T-helper 17 cell (primary cell): ENCODE results near the gene AWAT2. TPM values are rescaled to one million over a fixed set of nuclear protein-coding genes. Genes with fewer than 3 reads are reported as not detected.

Source experiments
- ATAC-seq: fragments of 150-1000 bp; cut with Tn5 transposase; 2 replicates; pipeline ENCODE4 v1.10.0; 2021; ENCODE audit warnings: mild to moderate bottlenecking, moderate library complexity
- DNase-seq, 3 donors: peaks; one replicate each; pipeline versions ENCODE4 v3.0.0 to v3.0.0-alpha.2; 2020 to 2021
- H3K9me3 ChIP-seq: one replicate; pipeline ENCODE4 v1.7.0; 2013; ENCODE audit warnings: low read length, mild to moderate bottlenecking; ENCODE audit not compliant: control insufficient read depth, poor library complexity, severe bottlenecking
- H3K27ac Mint-ChIP-seq: one replicate; pipeline ENCODE4 v1.8.0; 2022; ENCODE audit warnings: mild to moderate bottlenecking, moderate library complexity, mixed read lengths
- H3K27me3 Mint-ChIP-seq: one replicate; pipeline ENCODE4 v1.8.0; 2022; ENCODE audit warnings: mixed read lengths
- H3K36me3 Mint-ChIP-seq: one replicate; pipeline ENCODE4 v1.8.0; 2022; ENCODE audit warnings: low read depth, mixed read lengths
- H3K4me1 Mint-ChIP-seq: one replicate; pipeline ENCODE4 v1.8.0; 2022; ENCODE audit warnings: mild to moderate bottlenecking, mixed read lengths
- H3K4me3 Mint-ChIP-seq: one replicate; pipeline ENCODE4 v1.8.0; 2022; ENCODE audit warnings: mild to moderate bottlenecking, moderate library complexity, mixed read lengths
- total RNA-seq, 4 donors: library from RNA in 2 of 4; stranded (reverse) in 2 of 4; gene quantifications; one replicate each; pipeline ENCODE4 v1.2.3 and lab custom pipeline; 2022 to 2026

AWAT2 gene, protein sequence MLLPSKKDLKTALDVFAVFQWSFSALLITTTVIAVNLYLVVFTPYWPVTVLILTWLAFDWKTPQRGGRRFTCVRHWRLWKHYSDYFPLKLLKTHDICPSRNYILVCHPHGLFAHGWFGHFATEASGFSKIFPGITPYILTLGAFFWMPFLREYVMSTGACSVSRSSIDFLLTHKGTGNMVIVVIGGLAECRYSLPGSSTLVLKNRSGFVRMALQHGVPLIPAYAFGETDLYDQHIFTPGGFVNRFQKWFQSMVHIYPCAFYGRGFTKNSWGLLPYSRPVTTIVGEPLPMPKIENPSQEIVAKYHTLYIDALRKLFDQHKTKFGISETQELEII
- total RNA-seq (not detected), total RNA-seq (lab: John Stamatoyannopoulos, UW) (0 reads per million in 2 donors)

DNA sequence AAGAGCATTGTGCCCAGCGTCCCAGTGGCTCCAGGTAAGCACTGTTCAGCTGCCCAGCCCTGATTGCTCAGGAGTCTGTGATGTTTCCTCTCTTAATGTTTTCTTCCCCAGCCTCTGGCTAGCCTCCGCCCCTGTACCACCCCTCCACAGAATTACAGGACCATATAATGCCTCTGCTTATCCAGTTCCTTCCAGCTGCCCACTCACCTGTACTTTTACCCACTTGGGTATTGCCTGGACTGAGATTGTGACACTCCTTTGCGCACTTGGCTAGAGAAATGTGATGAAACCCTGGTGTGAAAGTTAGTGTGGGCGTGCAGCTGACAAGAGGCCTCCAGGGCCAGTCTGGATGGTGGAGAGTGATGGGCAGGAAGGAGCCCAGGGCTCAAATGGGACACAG lies at the start of gene AWAT2:
Gene AWAT2, minus strand, starts transcription at position 14 of the 400 bp plus-strand sequence. Its CDS starts 6 bp downstream, at position 8.
- H3K36me3 Mint-ChIP-seq: peaks cover 3% of the 10 kb centered on the region
- H3K27ac Mint-ChIP-seq: no peak within 1 kb of the TSS
- no peak for ATAC-seq

DNA sequence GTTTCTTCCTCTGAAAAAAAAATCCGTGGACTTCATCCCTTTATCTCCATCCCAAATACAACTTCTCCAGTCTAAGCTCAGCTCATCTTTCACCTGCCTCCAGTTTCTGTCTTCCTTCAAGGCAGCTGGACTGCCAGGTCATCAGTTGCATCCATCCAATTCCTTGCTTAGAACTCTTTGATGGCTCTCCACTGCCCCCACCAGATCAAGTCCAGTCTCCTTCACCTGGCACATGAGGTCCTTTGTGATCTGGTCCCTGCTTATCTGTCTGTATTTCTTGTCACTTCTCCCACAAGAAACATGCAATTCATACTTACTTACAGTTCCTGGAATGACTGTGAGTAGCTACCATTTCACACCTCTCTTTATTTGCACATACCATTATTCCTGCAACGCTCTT lies 46.3 kb upstream of the AWAT2 start:
- no peaks in the 10 kb centered on the region for H3K9me3 ChIP-seq
- peaks cover 14% of the 10 kb centered on the region for H3K27me3 Mint-ChIP-seq
- H3K36me3 Mint-ChIP-seq: no peaks in the 10 kb centered on the region
- H3K4me1 Mint-ChIP-seq: peaks cover 2% of the 10 kb centered on the region
- ATAC-seq: no peak
- peak overlapping the region; percentile 39 for H3K27ac Mint-ChIP-seq
- DNase-seq: no peak
- H3K4me3 Mint-ChIP-seq: no peak overlapping the region

More for the DNA sequence above, at the start of gene AWAT2:
- Mint-ChIP-seq H3K27me3 (peaks cover 5% of the 10 kb centered on the region), H3K4me3 (no peak within 1 kb of the TSS), H3K4me1 (no peaks in the 10 kb centered on the region)
- DNase-seq: no peak
- no peaks in the 10 kb centered on the region for H3K9me3 ChIP-seq

DNA sequence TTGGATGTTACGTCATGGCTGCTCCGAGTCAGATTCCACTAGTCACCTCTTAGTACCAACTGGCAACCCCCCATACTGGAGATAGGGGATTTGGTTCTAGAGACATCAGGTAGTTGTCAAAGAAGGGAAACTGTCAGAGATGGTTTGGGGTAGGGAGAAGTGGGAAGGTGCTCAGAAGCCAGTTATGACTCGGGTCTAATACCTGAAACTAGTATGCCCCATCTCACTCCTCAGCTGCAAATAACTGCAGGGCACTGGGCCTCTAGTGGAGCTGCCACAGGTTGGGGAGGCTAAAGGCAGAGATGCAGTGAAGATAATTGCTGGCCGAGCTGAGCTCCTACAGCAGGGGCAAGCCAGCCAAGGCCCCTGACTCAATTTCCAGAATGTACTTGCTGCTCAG lies 42.5 kb upstream of the AWAT2 start:
- ATAC-seq (no peak), DNase-seq (no peak)
- H3K4me3 Mint-ChIP-seq: no peak overlapping the region
- H3K4me1 Mint-ChIP-seq: peaks cover 2% of the 10 kb centered on the region
- H3K36me3 Mint-ChIP-seq: no peaks in the 10 kb centered on the region
- H3K27ac Mint-ChIP-seq: no peak overlapping the region
- H3K9me3 ChIP-seq: no peaks in the 10 kb centered on the region
- no peaks in the 10 kb centered on the region for H3K27me3 Mint-ChIP-seq

DNA sequence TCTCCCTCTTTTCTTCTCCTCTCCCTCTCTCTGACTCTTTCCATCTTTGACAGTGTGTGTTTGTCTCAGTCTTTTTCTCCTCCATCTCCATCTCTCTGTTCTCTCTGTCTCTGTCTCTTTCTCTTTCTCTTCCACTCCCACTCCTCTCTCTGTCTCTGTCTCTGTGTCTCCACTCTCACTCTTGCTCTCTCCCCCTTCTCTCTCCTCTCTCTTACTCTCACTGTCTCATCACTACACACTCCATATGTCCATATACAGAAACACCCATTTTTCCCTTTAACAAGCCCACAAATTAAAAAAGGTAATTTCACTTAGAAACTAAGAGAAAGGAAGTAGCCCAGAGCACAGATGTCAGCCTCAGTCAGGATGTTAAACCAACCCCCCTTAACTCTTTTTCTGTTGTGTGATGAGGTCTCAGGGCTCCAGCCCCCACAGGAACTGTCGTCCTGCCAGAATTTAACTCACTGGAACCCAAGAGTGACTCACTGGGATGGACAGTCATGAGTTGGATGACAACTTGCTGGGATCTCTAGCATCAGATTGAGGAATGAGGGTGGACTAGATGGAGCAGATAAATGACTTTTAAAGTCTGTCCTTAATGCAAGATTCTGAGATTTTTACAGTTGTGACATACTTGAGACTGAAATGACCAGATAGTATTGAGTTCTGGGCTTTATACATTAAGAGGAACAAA lies 40.0 kb upstream of the AWAT2 start:
- ATAC-seq (no peak), DNase-seq (no peak)
- no peaks in the 10 kb centered on the region for H3K27me3 Mint-ChIP-seq
- no peaks in the 10 kb centered on the region for H3K9me3 ChIP-seq
- H3K27ac Mint-ChIP-seq: no peak overlapping the region
- no peaks in the 10 kb centered on the region for H3K4me1 Mint-ChIP-seq
- H3K4me3 Mint-ChIP-seq: no peak overlapping the region
- no peaks in the 10 kb centered on the region for H3K36me3 Mint-ChIP-seq

DNA sequence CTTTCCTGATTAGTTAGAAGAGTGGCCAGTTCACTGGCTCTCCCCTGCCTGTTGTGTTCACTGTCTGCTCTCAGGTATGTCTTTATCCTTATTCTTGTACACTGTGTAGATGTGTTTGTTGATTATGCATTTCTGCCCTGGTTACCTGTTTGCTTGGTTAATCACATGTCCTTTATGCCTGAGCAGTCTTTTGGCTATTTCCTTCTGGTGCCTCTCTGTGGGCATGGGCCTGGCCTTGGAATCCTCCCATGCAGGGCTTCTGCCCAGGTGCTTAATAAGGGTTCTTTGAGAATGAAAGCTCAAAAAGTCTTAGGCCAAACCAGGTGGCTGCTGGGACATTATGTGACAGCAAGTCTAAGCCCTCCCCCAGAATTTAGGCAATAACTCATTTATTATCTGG lies 39.0 kb upstream of the AWAT2 start:
- no peak for ATAC-seq
- Mint-ChIP-seq H3K36me3 (no peaks in the 10 kb centered on the region), H3K27me3 (no peaks in the 10 kb centered on the region), H3K27ac (no peak overlapping the region), H3K4me3 (no peak overlapping the region), H3K4me1 (no peaks in the 10 kb centered on the region)
- no peaks in the 10 kb centered on the region for H3K9me3 ChIP-seq
- no peak for DNase-seq

DNA sequence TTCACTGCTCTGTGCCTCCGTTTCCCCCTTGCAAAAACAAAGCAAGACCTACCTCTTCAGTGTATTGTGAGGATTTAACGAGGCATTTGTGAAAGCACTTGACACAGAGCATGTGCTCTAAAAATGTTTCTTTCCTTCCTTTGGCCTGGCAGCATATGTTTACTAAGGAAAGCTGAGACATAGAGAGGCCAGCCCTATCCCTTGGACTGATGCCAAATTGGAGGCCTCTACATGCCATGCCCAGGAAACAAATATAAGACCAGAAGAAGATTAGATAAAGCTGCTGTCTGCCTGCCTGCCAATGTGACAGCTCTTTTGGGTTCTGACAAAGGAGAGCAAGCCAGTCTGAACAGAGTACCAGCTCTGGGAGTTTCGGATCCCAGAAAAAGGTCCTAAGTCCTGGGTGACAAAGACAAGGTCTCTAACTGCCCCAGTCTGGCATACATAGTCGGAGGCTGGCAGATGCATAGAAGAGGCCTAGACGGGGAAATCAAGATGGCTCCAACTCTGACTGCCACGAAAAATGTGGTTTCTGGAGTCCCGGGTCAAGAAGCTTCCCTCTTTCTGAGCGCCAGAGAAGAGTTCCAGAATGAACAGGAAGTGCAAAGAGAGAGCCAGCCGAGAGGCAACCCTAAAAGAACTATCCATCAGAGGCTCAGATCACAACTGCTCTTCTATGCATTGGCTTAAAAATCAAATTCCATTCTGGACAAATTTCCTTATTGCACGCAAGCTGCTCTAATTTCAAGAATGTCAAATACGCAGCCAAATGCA lies 38.3 kb upstream of the AWAT2 start:
- Mint-ChIP-seq H3K36me3 (no peaks in the 10 kb centered on the region), H3K4me3 (no peak overlapping the region), H3K4me1 (no peaks in the 10 kb centered on the region), H3K27ac (no peak overlapping the region), H3K27me3 (no peaks in the 10 kb centered on the region)
- no peaks in the 10 kb centered on the region for H3K9me3 ChIP-seq
- DNase-seq (no peak), ATAC-seq (no peak)

DNA sequence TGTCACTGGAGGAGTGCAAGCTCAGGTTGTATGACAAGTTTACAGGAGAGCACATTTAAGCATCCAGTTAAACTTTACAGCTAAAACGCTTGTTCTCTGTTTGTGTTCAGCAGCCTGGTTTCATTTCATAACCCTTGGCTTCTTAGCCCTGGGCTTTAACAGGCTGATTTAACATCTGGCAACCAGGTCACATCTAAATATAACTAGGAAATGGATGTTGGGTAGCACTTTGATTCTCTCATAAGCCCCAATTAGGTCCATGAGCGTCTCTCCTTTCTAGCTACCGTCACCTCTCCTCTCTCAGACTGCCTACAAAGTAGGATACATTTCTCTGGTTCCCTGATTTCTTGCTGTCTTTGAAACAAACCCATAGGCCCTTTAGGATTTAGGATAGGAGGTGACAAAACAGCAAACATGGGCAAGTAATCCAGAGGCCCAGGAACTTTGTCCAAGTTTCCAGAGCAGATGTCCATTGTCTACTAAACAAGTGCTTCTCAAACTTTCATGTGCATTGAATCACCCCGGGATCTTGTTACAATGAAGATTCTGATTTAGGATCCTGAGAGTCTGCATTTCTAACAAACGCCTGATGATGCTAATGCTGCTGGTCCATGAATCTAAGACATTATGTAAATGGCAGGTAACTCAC lies 35.0 kb upstream of the AWAT2 start:
- Mint-ChIP-seq H3K27ac (no peak overlapping the region), H3K36me3 (no peaks in the 10 kb centered on the region), H3K27me3 (peaks cover 8% of the 10 kb centered on the region), H3K4me1 (no peaks in the 10 kb centered on the region), H3K4me3 (no peak overlapping the region)
- no peaks in the 10 kb centered on the region for H3K9me3 ChIP-seq
- ATAC-seq: no peak
- no peak for DNase-seq

DNA sequence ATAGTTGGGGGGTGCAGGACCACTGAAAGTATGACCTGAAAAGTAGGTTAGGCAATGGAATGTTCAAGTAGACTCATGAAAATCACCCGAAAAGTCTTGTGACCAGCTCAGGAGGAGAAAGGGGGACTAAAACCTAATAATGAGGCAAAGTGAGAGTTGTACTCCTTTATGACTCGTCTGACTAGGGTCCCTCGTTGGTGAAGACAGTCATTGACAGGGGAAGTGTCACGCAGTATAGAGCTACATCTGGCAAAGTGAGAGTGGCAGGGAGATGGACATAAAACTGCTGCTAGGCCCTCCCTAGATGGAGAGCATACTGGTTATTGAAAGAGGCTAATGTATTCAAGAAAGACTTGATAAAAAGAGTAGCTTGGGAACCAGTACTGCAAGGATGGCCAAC lies 33.0 kb upstream of the AWAT2 start:
- H3K4me3 Mint-ChIP-seq: no peak overlapping the region
- H3K27ac Mint-ChIP-seq: no peak overlapping the region
- DNase-seq (no peak), ATAC-seq (no peak)
- no peaks in the 10 kb centered on the region for H3K4me1 Mint-ChIP-seq
- H3K9me3 ChIP-seq: no peaks in the 10 kb centered on the region
- no peaks in the 10 kb centered on the region for H3K36me3 Mint-ChIP-seq
- H3K27me3 Mint-ChIP-seq: peaks cover 8% of the 10 kb centered on the region

DNA sequence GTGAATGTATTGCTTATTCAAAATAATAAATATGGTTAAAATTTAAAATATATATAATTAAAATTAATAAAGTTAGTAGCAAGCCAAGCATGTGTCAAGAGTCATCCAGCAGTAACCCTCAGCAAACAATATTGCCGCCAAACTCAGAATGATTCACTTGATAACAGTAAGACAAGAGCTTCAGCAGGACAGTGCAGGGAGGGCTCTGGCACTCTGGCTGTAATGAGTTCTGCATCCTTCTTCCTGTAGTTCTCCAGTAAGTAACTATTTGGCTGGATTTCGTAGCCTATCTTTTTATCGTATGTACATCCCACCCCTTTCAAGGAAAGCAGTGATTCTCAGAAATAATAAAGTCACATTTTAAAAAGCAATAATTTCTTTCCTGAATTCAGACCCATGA lies 30.1 kb upstream of the AWAT2 start:
- ATAC-seq: no peak
- no peak for DNase-seq
- Mint-ChIP-seq H3K27ac (no peak overlapping the region), H3K36me3 (no peaks in the 10 kb centered on the region), H3K4me3 (no peak overlapping the region), H3K27me3 (peaks cover 8% of the 10 kb centered on the region), H3K4me1 (no peaks in the 10 kb centered on the region)
- no peaks in the 10 kb centered on the region for H3K9me3 ChIP-seq

DNA sequence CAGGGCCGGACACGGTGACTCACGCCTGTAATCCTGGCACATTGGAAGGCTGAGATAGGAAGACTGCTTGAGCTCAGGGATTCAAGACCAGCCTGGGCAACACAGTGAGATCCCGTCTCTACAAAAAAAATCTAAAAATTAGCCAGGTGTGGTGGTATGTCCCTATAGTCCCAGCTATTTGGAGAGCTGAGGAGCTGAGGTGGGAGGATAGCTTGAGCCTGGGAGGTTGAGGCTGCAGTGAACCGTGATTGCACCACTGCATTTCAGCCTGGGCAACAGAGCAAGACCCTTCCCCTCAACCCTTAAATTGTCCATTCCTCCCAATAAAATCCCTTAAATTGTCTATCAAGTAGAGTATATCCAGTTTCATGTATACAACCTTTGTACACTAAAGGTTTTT lies 29.6 kb upstream of the AWAT2 start:
- ATAC-seq (no peak), DNase-seq (no peak)
- Mint-ChIP-seq H3K4me1 (no peaks in the 10 kb centered on the region), H3K27me3 (peaks cover 8% of the 10 kb centered on the region), H3K4me3 (no peak overlapping the region), H3K36me3 (no peaks in the 10 kb centered on the region), H3K27ac (no peak overlapping the region)
- H3K9me3 ChIP-seq: no peaks in the 10 kb centered on the region

DNA sequence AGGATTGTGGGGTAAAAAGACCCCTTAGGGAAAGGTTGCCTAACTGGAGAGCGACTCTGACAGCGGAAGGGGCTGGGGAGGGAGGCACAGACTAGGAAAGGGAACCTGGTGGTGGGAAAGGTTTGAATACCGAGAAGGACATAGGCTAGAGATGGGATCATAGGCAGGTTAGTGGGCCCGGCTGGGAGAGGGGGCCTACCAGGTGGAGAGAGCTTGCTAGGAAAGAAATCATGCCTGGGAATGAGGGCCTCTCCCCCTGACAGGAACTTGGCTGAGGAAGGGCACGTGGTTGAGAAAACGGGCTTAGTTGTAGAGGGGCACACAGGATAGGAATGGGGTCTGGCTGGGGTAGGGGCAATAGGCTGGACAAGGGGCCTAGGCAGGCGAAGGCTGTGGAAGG lies 16.9 kb upstream of the AWAT2 start:
- ATAC-seq: no peak
- Mint-ChIP-seq H3K4me1 (no peaks in the 10 kb centered on the region), H3K27ac (no peak overlapping the region), H3K27me3 (no peaks in the 10 kb centered on the region), H3K4me3 (no peak overlapping the region), H3K36me3 (no peaks in the 10 kb centered on the region)
- DNase-seq: no peak
- no peaks in the 10 kb centered on the region for H3K9me3 ChIP-seq

DNA sequence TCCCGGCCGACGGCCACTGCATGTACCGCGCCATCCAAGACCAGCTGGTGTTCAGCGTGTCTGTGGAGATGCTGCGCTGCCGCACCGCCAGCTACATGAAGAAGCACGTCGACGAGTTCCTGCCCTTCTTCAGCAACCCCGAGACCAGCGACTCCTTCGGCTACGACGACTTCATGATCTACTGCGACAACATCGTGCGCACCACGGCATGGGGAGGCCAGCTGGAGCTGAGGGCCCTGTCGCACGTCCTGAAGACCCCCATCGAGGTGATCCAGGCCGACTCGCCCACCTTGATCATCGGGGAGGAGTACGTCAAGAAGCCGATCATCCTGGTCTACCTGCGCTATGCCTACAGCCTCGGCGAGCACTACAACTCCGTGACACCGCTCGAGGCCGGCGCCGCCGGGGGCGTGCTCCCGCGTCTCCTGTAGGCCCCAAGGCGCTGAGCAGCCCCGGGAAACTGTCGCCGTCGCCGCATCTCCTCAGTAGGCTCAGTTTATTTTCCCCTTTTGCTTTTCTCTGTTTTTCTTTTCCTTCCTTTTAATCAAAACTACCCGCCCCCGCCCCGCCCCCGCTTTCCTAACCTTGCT lies 13.3 kb upstream of the AWAT2 start:
- Mint-ChIP-seq H3K4me3 (no peak overlapping the region), H3K27ac (no peak overlapping the region), H3K27me3 (no peaks in the 10 kb centered on the region), H3K4me1 (no peaks in the 10 kb centered on the region), H3K36me3 (no peaks in the 10 kb centered on the region)
- ATAC-seq: no peak
- no peak for DNase-seq
- H3K9me3 ChIP-seq: no peaks in the 10 kb centered on the region

DNA sequence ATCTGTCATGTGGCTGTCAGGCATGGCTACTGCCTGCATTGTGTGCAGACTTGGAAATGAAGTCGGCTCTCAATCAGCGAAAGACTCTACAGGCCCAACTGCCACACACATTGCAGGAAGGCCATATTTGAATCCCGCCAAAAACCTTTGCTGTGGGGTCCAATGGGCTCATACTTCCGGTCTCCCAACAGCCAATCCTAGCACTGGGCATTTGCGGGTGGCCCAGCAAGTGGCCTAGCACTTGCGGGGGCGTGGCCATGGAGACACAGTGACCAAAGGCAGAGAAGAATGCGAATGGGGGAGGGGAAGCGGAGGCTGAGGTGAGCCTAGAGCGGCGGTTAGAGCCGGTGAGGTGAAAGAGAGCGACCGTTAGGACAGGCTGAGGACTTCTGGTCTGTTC lies 12.3 kb upstream of the AWAT2 start, which contains the start of gene OTUD6A:
Gene OTUD6A, plus strand, starts transcription at position 382 of the 400 bp plus-strand sequence. CDS start 68 bp downstream, outside the sequence.
- Mint-ChIP-seq H3K27ac (no peak within 1 kb of the TSS), H3K27me3 (no peaks in the 10 kb centered on the region), H3K4me1 (no peaks in the 10 kb centered on the region), H3K36me3 (no peaks in the 10 kb centered on the region), H3K4me3 (no peak within 1 kb of the TSS)
- DNase-seq (no peak), ATAC-seq (no peak)
- no peaks in the 10 kb centered on the region for H3K9me3 ChIP-seq
